Esophagus muscularis mucosa (tissue), 4 donors: ENCODE results near the gene PANX2. TPM values are rescaled to one million over a fixed set of nuclear protein-coding genes. Genes with fewer than 3 reads are reported as not detected.

Experiments
- DNase-seq: peaks from one replicate; pipeline ENCODE4 v3.0.0-alpha.2; 2017; ENCODE audit errors: extremely low spot score
- H3K27ac ChIP-seq, 4 donors: fragments of 200-600 bp; sonication (generic); replicated peaks in 1 of 4; 1 replicate in 3 of 4; 2 replicates in 1 of 4; pipeline ENCODE4 v1.5.1; 2016 to 2019; ENCODE audit warnings: mild to moderate bottlenecking in 1 of 4
- H3K27me3 ChIP-seq, 4 donors: fragments of 200-600 bp; sonication (generic); one replicate each; pipeline versions ENCODE4 v1.5.1 to v1.6.0; 2016 to 2019
- H3K36me3 ChIP-seq, 4 donors: fragments of 200-600 bp; sonication (generic); one replicate each; pipeline ENCODE4 v1.5.1; 2016 to 2019
- H3K4me1 ChIP-seq, 4 donors: fragments of 200-600 bp; sonication (generic); one replicate each; pipeline ENCODE4 v1.5.1; 2016 to 2019
- H3K4me3 ChIP-seq, 4 donors: fragments of 200-600 bp; sonication (generic); 1 replicate in 2 of 4; 2 replicates in 2 of 4; pipeline ENCODE4 v1.5.1; 2016 to 2019; ENCODE audit warnings: mild to moderate bottlenecking in 4 of 4, moderate library complexity in 1 of 4
- H3K9me3 ChIP-seq, 4 donors: fragments of 200-600 bp; sonication (generic); 1 replicate in 3 of 4; 2 replicates in 1 of 4; pipeline ENCODE4 v1.5.1; 2016 to 2019
- EP300 ChIP-seq: sonication (generic); formaldehyde crosslinking; IDR thresholded peaks from one replicate; pipeline ENCODE4 v1.6.1; 2017; ENCODE audit warnings: antibody characterized with exemption
- POLR2A ChIP-seq: fragments of 450-650 bp; IDR thresholded peaks from one replicate; pipeline ENCODE4 v1.6.1; 2017; ENCODE audit warnings: antibody characterized with exemption, moderate library complexity, mild to moderate bottlenecking, low read depth
- POLR2AphosphoS5 ChIP-seq, 2 donors: sonication (generic); formaldehyde crosslinking; IDR thresholded peaks; one replicate each; pipeline ENCODE4 v1.6.1; 2017; ENCODE audit warnings: antibody characterized with exemption in 2 of 2
- whole genome bisulfite sequencing: methylation state at CpG from one replicate; pipeline ENCODE4 v1.1.5; 2018; 5-methylcytosine and 5-hydroxymethylcytosine counted together
- intact Hi-C: fragments of 100-400 bp; cut with DNase I; formaldehyde crosslinking; loops from one replicate; pipeline ENCODE4 v1.15.1; 2023
- total RNA-seq, 4 donors: library from RNA; depleted of rRNA; stranded (reverse); fragments of >200 nt; gene quantifications; one replicate each; pipeline versions ENCODE4 v1.1.0 to v1.2.1, GENCODE V29; 2016
- TF ChIP-seq, protein P1 (sequence below), 3 experiments: fragments of 200-600 bp in 2 of 3; fragments of 450-650 bp in 1 of 3; sonication (generic) in 2 of 3; IDR thresholded peaks; one replicate each; pipeline ENCODE4 v1.5.1; 2017 to 2019; ENCODE audit warnings: antibody characterized with exemption in 3 of 3, mild to moderate bottlenecking in 2 of 3, moderate library complexity in 1 of 3

The PANX2 gene
- total RNA-seq, 4 donors from 2014 or later = 0.33 to 1.0 (median 0.56) TPM

DNA sequence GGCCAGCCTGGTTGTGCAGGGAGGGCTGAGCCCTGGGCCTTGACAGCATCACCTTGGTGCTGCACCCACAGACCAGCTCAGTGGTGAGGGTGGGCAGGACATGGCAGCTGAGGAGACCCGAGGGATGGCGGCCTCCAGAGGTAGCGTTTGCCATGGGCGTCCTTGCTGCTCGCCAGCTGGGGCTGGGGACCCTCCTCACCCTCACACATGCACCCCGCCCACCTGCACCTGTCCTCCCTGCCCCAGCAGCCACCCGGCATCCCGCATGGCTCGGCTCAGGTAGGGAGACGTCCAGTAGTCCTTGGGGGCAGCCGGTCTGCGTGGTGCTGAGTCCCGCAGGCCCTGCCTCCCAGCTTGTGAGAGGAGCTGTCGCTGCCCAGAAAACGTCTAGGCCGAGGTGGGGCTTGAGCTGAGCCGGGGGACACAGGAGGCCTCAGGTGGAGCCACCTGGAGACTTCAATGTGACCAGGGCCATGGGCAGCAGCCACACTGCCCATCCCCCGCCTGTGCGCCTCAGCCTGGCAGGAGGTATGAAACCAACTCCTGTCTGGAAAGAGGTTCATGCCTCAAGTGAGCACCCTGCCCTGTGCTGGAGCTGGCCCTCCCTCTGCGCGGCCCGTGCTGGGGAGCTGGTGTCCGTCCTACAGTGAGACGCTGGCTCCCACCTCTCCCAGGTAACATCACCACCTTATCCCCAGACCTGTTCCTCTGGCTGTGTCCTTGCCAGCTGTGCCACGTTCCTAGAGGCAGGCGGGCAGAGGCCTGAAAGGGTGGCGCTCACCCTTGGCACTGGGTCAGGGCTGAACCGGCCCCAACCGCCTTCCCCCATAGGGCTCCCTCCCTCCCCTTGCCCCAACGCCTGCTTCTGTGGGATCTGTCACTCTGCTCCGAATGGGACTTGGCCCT lies 11.9 kb downstream of the PANX2 start:
- H3K4me1 ChIP-seq = peaks cover 23 to 47% (median 32%) of the 10 kb centered on the region in 4 donors
- no peaks in the 10 kb centered on the region for H3K36me3 ChIP-seq
- 92% methylated on average over 25 of the region's 31 CpGs for WGBS
- H3K27ac ChIP-seq = no peak overlapping the region
- no peak for TF ChIP-seq POLR2AphosphoS5 (IDR thresholded peaks at IDR 0.05)
- no peak for TF ChIP-seq POLR2A
- TF ChIP-seq, protein P1, sequence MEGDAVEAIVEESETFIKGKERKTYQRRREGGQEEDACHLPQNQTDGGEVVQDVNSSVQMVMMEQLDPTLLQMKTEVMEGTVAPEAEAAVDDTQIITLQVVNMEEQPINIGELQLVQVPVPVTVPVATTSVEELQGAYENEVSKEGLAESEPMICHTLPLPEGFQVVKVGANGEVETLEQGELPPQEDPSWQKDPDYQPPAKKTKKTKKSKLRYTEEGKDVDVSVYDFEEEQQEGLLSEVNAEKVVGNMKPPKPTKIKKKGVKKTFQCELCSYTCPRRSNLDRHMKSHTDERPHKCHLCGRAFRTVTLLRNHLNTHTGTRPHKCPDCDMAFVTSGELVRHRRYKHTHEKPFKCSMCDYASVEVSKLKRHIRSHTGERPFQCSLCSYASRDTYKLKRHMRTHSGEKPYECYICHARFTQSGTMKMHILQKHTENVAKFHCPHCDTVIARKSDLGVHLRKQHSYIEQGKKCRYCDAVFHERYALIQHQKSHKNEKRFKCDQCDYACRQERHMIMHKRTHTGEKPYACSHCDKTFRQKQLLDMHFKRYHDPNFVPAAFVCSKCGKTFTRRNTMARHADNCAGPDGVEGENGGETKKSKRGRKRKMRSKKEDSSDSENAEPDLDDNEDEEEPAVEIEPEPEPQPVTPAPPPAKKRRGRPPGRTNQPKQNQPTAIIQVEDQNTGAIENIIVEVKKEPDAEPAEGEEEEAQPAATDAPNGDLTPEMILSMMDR (IDR thresholded peaks at IDR 0.05) = no peak
- TF ChIP-seq EP300 = no peak
- DNase-seq = no peak
- no peak overlapping the region for H3K4me3 ChIP-seq
- no peaks in the 10 kb centered on the region for H3K9me3 ChIP-seq
- intact Hi-C loops = loop anchor here (5.0 kb wide), 1 partner anchor 250 kb away; no protein-coding TSS in a partner anchor
- H3K27me3 ChIP-seq = peaks cover 0 to 36% (median 16%) of the 10 kb centered on the region in 4 donors

DNA sequence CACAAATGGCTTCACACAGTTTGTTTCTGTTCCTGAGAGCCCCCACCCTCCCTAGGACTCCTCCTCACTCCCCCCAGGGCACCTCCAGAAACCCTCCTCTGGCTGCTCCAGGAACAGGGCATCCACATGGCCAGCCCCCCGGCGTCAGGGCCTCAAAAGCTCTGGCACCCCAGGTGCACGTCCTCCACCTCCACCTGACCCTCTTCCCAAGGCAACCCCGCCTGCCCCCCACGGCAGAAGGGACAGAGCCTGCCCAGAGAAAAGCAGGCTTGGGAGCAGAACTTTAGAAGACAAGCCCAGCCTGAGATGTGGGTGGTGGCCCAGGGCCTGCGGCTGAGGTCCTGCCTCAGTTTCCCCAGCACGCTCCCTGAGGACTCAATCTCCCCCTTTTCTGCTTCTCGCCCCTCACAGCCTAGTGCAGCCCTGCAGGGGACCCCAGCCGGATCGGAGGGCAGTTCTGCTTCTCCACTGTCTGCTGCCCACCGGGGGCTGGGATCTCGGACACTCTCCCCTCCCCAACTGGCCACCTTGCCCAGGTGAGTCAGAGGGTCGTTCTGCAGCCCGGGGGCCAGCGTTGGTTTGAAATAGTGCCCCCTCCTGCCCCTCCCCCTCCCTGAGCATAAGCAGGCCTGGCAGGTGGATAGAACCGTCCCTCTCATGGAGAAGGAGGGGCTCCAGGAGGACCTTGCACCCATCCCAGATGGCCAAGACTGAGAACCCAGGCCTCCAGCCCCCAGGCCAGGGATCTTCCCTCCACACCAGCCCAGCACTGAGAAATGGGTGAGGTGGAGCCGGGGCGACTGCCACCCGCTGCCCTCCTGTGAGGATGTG lies 12.8 kb downstream of the PANX2 start:
- peaks cover 0 to 27% (median 7%) of the 10 kb centered on the region in 4 donors for H3K27me3 ChIP-seq
- no peaks in the 10 kb centered on the region for H3K36me3 ChIP-seq
- WGBS = 89% methylated on average over 15 of the region's 19 CpGs
- H3K9me3 ChIP-seq = no peaks in the 10 kb centered on the region
- H3K27ac ChIP-seq = peak overlapping the region; percentile 12 to 69 (median 52)
- no peak overlapping the region for H3K4me3 ChIP-seq
- no peak for TF ChIP-seq POLR2A
- TF ChIP-seq POLR2AphosphoS5 (IDR thresholded peaks at IDR 0.05) = no peak
- no peak for TF ChIP-seq EP300
- TF ChIP-seq, protein P1 (IDR thresholded peaks at IDR 0.05) = no peak
- DNase-seq = no peak
- intact Hi-C loops = loop anchor here (5.0 kb wide), 1 partner anchor 251 kb away; no protein-coding TSS in a partner anchor
- H3K4me1 ChIP-seq = peaks cover 23 to 47% (median 37%) of the 10 kb centered on the region in 4 donors

GRCh38 chr22:50184004-50184901 lies 13.7 kb downstream of the PANX2 start:
- DNase-seq = peak; percentile 95
- WGBS = 62% methylated on average over 27 of the region's 32 CpGs
- Histone ChIP-seq H3K27me3 (peaks cover 0 to 18% (median 0%) of the 10 kb centered on the region in 4 donors), H3K27ac (peak overlapping the region; percentile 12 to 69 (median 58)), H3K9me3 (no peaks in the 10 kb centered on the region), H3K36me3 (no peaks in the 10 kb centered on the region), H3K4me3 (peak overlapping the region; percentile 76 to 87 (median 84)), H3K4me1 (peaks cover 32 to 50% (median 45%) of the 10 kb centered on the region in 4 donors)
- intact Hi-C loops = loop anchor here (5.0 kb wide), 1 partner anchor 252 kb away; no protein-coding TSS in a partner anchor
- TF ChIP-seq, protein P1 (IDR thresholded peaks at IDR 0.05) = no peak
- TF ChIP-seq EP300 = no peak
- TF ChIP-seq POLR2AphosphoS5 (IDR thresholded peaks at IDR 0.05) = peak in 1 of 2 donors; percentile 22

- H3K4me1 ChIP-seq = peaks cover 39 to 57% (median 52%) of the 10 kb centered on the region in 4 donors
- peaks cover 0 to 11% (median 0%) of the 10 kb centered on the region in 4 donors for H3K27me3 ChIP-seq
- DNase-seq = no peak
- no peaks in the 10 kb centered on the region for H3K9me3 ChIP-seq
- TF ChIP-seq, protein P1 (IDR thresholded peaks at IDR 0.05) = no peak
- TF ChIP-seq POLR2AphosphoS5 (IDR thresholded peaks at IDR 0.05) = no peak
- peak overlapping the region; percentile 48 to 69 (median 58) for H3K27ac ChIP-seq
- WGBS = 20% methylated on average over 1 of the region's 63 CpGs
- H3K4me3 ChIP-seq = peak overlapping the region; percentile 76 to 87 (median 84)
- H3K36me3 ChIP-seq = no peaks in the 10 kb centered on the region
- intact Hi-C loops = loop anchor here (5.0 kb wide), 1 partner anchor 253 kb away; no protein-coding TSS in a partner anchor
Observed at GRCh38 chr22:50184902-50185374, 14.4 kb downstream of the PANX2 start.
